Fibroblast of mammary gland (primary cell): ENCODE measurements around the gene RPL37.
"Not testable (repeated sequence)": the region's sequence is repeated elsewhere in the genome, so short reads cannot be mapped to it uniquely, and the experiment has no call there.

Source experiments
- DNase-seq: peaks from one replicate; pipeline ENCODE4 v3.0.0-alpha.2; 2010; ENCODE audit warnings: low read depth
- H3K4me3 ChIP-seq: 2 replicates; pipeline ENCODE4 v1.5.1; 2011; ENCODE audit warnings: low read depth, mild to moderate bottlenecking, low read length, moderate library complexity; ENCODE audit not compliant: control insufficient read depth
- TF ChIP-seq, protein P1 (sequence below): conservative IDR thresholded peaks from 2 replicates; pipeline ENCODE4 v1.5.1; 2011; ENCODE audit warnings: low read depth, low read length, inconsistent platforms; ENCODE audit not compliant: control insufficient read depth, insufficient read depth

RPL37 gene

DNA sequence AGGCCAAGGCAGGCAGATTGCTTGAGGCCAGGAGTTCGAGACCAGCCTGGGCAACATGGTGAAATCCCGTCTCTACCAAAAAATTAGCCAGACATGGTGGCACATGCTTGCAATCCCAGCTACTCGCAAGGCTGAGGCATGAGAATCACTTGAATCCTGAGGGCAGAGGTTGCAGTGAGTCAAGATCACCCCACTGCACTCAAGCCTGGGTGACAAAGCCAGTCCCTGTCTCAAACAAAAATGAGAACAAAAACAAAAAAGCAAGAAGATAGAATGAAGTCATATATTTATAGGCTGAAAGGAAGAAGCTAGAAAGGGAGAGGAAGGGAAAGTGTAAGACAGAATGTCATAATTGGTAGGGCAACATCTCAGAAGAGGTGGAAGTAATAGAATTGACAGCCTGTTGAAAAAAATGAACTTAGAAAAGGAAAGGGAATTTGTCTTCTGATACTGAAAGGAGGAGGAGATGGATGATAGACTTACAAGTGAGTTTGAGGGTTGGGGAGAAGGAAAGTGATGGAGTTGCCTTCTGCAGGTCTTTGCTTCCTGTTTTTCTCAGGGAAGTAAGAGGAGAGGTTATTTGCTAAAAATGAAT, 38.4 kb upstream of the RPL37 start:
- H3K4me3 ChIP-seq = no peak overlapping the region
- TF ChIP-seq, protein P1, sequence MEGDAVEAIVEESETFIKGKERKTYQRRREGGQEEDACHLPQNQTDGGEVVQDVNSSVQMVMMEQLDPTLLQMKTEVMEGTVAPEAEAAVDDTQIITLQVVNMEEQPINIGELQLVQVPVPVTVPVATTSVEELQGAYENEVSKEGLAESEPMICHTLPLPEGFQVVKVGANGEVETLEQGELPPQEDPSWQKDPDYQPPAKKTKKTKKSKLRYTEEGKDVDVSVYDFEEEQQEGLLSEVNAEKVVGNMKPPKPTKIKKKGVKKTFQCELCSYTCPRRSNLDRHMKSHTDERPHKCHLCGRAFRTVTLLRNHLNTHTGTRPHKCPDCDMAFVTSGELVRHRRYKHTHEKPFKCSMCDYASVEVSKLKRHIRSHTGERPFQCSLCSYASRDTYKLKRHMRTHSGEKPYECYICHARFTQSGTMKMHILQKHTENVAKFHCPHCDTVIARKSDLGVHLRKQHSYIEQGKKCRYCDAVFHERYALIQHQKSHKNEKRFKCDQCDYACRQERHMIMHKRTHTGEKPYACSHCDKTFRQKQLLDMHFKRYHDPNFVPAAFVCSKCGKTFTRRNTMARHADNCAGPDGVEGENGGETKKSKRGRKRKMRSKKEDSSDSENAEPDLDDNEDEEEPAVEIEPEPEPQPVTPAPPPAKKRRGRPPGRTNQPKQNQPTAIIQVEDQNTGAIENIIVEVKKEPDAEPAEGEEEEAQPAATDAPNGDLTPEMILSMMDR = no peak
- DNase-seq = peak; percentile 12

- not testable (repeated sequence) for DNase-seq, H3K4me3 ChIP-seq
Measured at GRCh38 chr5:40872253-40872652, 37.2 kb upstream of the RPL37 start.

DNA sequence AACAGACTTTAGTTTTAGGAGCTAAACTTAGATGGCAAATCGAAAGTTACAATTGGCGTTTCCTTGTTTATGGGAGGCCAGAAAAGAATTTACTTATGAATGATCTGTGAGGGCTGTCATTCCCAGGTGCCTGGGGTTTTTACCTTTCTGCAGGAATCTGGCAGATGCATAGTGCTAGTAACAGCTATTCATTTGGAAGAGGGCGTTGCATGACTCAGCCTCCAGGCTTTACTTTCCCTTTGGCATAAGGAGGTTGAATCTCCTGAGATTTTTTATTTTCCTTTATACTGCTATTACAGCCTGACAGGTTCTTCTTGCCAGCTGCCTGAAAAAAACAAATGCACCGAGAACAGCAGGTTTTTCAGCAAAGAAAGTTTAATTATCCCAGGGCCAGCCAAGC, 36.2 kb upstream of the RPL37 start:
- TF ChIP-seq, protein P1 = no peak
- peak; percentile 16 for DNase-seq
- H3K4me3 ChIP-seq = no peak overlapping the region

DNA sequence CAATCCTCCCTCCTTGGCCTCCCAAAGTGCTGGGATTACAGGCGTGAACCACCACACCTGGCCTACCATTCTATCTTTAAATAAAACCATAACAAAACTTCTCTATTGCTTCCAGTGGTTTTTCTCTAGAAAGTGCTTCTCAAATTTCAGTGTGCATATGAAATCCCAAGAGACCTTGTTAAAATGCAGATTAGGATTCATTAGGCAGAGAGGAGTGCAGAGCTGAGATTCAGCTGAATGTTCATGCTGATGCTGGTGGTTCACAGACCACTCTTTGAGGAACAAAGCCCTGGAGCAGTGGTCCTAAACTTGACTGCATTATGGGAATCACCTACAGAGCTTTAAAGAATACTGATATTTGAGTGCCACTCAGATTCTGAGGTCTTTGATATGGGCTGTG, 34.4 kb upstream of the RPL37 start:
- DNase-seq = no peak
- TF ChIP-seq, protein P1 = no peak
- no peak overlapping the region for H3K4me3 ChIP-seq

GRCh38 chr5:40866844-40867243, 31.8 kb upstream of the RPL37 start:
- H3K4me3 ChIP-seq = no peak overlapping the region
- TF ChIP-seq, protein P1 = no peak
- DNase-seq = no peak

DNA sequence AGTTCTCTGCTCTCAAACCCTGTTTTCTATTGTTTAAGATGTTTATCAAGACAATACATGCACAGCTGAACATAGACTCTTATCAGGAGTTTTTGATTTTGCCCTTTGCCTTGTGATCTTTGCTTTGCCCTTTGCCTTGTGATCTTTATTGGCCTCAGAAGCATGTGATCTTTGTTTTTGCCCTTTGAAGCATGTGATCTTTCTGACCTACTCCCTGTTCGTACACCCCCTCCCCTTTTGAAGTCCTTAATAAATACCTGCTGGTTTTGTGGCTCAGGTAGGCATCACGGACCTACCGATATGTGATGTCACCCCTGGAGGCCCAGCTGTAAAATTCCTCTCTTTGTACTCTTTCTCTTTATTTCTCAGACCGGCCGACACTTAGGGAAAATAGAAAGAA, 30.0 kb upstream of the RPL37 start:
- not testable (repeated sequence) for DNase-seq, H3K4me3 ChIP-seq

DNA sequence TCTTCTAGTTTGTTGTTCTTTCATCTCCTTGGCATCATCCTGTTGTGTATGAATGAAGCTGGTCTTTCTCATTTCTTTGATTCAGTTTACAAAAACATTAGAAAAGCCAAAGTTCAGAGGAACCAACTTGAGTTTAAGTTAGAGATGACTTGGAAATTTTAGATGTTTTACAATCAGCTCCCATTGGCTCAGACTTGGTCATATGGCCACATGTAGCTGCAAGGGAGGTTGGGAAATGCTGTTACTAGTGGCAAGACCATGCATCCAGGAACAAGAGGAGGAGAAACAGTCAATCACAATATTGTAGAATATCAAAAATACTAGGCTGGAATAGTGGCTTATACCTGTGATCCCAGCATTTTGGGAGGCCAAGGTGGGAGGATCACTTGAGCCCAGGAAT, 25.7 kb upstream of the RPL37 start:
- no peak for DNase-seq
- no peak overlapping the region for H3K4me3 ChIP-seq
- TF ChIP-seq, protein P1 = no peak

GRCh38 chr5:40853632-40854192, 18.7 kb upstream of the RPL37 start:
- DNase-seq = no peak
- no peak overlapping the region for H3K4me3 ChIP-seq
- TF ChIP-seq, protein P1 = no peak
